IPS-18a (cell line): ENCODE results near the gene CEP89.
"Not testable (repeated sequence)": the region's sequence is repeated elsewhere in the genome, so short reads cannot be mapped to it uniquely, and the experiment has no call there.

Experiments used
- H3K27ac ChIP-seq: one replicate; pipeline ENCODE4 v1.5.1; 2013; ENCODE audit warnings: low read length
- H3K27me3 ChIP-seq: one replicate; pipeline ENCODE4 v1.6.1; 2013; ENCODE audit warnings: mild to moderate bottlenecking, low read length; ENCODE audit not compliant: control insufficient read depth, insufficient read depth
- H3K36me3 ChIP-seq: one replicate; pipeline ENCODE4 v1.6.1; 2013; ENCODE audit warnings: low read depth, low read length; ENCODE audit not compliant: control insufficient read depth
- H3K4me1 ChIP-seq: one replicate; pipeline ENCODE4 v1.6.1; 2013; ENCODE audit warnings: low read depth, low read length; ENCODE audit not compliant: control insufficient read depth
- H3K4me3 ChIP-seq: one replicate; pipeline ENCODE4 v1.5.1; 2013; ENCODE audit warnings: low read length
- H3K9ac ChIP-seq: one replicate; pipeline ENCODE4 v1.6.1; 2013; ENCODE audit warnings: mild to moderate bottlenecking, low read length, moderate library complexity
- H3K9me3 ChIP-seq: one replicate; pipeline ENCODE4 v1.6.1; 2013; ENCODE audit warnings: low read depth, low read length; ENCODE audit not compliant: control insufficient read depth

Gene CEP89

GRCh38 chr19:32876236-32876918 is 95.4 kb downstream of the CEP89 start:
- Histone ChIP-seq H3K36me3 (no peaks in the 10 kb centered on the region), H3K27me3 (no peaks in the 10 kb centered on the region), H3K4me3 (no peak overlapping the region), H3K9me3 (no peaks in the 10 kb centered on the region), H3K27ac (no peak overlapping the region), H3K4me1 (no peaks in the 10 kb centered on the region), H3K9ac (no peak overlapping the region)

DNA sequence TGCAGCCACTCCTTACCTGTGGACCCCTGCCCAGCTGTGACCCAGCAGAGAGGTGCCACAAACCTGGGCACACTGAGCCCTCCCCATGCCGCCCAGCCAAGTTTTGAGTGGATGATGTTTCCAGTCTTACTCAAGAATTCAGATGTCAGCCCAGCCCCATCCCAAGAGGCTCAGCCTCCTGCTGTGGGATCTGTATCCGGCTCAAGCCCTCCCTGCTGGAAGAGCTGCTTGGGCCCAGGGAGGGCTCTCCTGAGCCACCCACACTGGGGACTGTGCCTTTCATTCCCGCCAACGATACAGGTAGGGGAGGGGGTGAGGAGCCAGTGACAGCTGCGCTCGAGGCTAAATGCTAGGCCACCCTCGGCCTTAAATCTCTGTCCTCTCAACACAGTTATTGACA is 96.3 kb downstream of the CEP89 start:
- Histone ChIP-seq H3K27me3 (no peaks in the 10 kb centered on the region), H3K27ac (no peak overlapping the region), H3K4me1 (no peaks in the 10 kb centered on the region), H3K9me3 (no peaks in the 10 kb centered on the region), H3K4me3 (no peak overlapping the region), H3K9ac (no peak overlapping the region), H3K36me3 (no peaks in the 10 kb centered on the region)

DNA sequence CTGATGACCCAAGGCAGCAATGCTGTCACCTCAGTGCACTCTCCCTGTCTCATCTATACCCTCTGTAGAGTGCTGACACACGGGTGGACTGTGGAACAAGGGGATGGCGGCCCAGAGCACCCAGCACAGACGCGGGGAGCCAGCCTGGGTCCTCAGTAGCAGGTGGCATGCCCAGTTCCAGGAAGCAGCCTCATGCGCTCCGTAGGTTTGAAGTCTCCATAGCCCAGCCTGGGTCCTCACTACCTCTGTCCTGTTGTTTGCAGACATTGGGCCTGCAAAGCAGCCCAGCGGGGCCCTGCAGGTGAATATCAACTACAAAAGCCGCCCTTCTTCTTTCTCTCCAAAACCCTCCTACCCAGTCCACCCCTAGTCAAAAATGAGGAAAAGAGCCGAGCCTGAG is 97.2 kb downstream of the CEP89 start:
- Histone ChIP-seq H3K36me3 (no peaks in the 10 kb centered on the region), H3K9ac (no peak overlapping the region), H3K9me3 (no peaks in the 10 kb centered on the region), H3K4me3 (no peak overlapping the region), H3K27me3 (no peaks in the 10 kb centered on the region), H3K4me1 (peaks cover 6% of the 10 kb centered on the region), H3K27ac (no peak overlapping the region)

- peaks cover 7% of the 10 kb centered on the region for H3K4me1 ChIP-seq
- H3K9ac ChIP-seq: no peak overlapping the region
- H3K27me3 ChIP-seq: no peaks in the 10 kb centered on the region
- H3K9me3 ChIP-seq: no peaks in the 10 kb centered on the region
- no peak overlapping the region for H3K4me3 ChIP-seq
- no peaks in the 10 kb centered on the region for H3K36me3 ChIP-seq
- no peak overlapping the region for H3K27ac ChIP-seq
Measured at GRCh38 chr19:32873247-32873959, 98.4 kb downstream of the CEP89 start.

DNA sequence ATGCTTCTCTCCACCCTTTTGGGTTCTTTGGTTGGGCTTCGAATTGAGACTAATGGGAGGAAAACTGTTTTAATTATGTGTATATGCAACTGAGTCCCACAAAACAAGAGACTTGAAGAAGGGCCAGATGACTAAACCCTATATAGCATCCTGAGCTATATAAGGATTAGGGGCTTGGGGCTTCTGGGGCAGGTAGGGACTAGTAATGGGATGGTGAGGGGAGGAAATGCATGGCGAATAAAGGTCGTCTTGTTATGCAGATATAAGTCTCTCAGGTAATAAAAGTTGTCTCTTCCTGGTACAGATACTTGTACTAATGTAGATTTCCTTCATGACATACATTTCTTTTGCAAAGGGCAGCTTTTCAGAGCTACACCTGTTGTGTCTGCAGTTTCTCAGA is 99.4 kb downstream of the CEP89 start:
- Histone ChIP-seq H3K9ac (no peak overlapping the region), H3K36me3 (no peaks in the 10 kb centered on the region), H3K9me3 (no peaks in the 10 kb centered on the region), H3K27ac (no peak overlapping the region), H3K4me1 (peaks cover 7% of the 10 kb centered on the region), H3K27me3 (no peaks in the 10 kb centered on the region), H3K4me3 (no peak overlapping the region)

DNA sequence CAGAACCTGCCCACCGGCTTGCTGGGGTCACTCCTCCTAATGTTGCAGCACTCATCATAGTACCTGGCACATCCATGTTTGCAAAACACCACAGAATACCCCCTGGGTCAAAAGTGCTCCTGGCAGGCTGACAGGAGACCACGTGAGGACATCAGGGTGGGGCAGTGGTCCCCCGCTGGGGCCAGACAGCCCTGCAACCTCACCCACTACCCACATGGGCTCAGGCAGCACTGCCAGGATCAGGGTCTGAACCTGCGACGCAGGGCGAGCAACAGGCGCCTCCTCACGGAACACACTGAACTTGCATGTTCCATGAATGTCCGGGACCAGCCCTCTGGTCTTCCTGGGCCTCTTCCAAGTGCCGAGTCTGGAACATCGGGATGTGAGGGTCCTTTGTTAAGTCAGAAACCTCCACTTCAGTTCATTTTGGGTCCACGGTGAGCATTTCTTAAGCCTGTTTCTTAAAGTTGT is 100.7 kb downstream of the CEP89 start:
- Histone ChIP-seq H3K4me1 (peaks cover 7% of the 10 kb centered on the region), H3K27ac (no peak overlapping the region), H3K9me3 (no peaks in the 10 kb centered on the region), H3K4me3 (no peak overlapping the region), H3K9ac (no peak overlapping the region), H3K36me3 (no peaks in the 10 kb centered on the region), H3K27me3 (no peaks in the 10 kb centered on the region)

GRCh38 chr19:32869966-32870573 is 101.7 kb downstream of the CEP89 start:
- Histone ChIP-seq H3K4me3 (no peak overlapping the region), H3K9me3 (no peaks in the 10 kb centered on the region), H3K9ac (no peak overlapping the region), H3K27me3 (no peaks in the 10 kb centered on the region), H3K36me3 (no peaks in the 10 kb centered on the region), H3K4me1 (peaks cover 7% of the 10 kb centered on the region), H3K27ac (no peak overlapping the region)

DNA sequence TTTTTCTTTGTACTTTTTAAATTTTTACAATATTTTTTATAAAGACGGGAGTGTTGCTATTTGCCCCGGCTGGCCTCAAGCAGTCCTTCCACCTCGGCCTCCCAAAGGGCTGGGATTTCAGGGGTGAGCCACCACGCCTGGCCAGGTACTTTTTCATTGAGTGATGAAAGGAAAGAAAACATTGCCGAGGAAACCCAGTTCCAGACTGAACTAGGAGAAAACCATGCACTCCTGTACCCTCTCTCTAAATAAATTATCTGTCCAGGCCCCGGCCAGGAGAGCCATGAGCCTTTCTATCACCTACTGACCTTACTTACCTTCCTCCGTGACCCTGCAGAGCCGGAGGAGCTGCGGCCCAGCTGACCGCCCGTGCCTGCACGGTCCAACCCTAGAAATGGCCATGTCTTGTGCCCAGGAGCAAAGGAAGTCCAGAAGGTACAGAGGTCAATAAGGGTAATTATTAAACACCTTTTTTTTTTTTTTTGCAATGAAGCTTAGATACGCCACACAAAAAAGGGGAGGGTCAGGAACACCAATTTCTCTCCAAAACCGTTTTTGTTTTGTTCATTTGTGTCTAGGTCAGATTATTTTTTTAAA is 102.3 kb downstream of the CEP89 start, which contains the start of gene SLC7A9:
TSS of gene SLC7A9 (minus strand) at position 399 of the 597 bp plus-strand sequence. CDS start 1,233 bp downstream, outside the sequence.
- H3K36me3 ChIP-seq: no peaks in the 10 kb centered on the region
- no peaks in the 10 kb centered on the region for H3K9me3 ChIP-seq
- peaks cover 7% of the 10 kb centered on the region for H3K4me1 ChIP-seq
- no peaks in the 10 kb centered on the region for H3K27me3 ChIP-seq
- H3K4me3 ChIP-seq: no peak within 1 kb of the TSS
- H3K27ac ChIP-seq: no peak within 1 kb of the TSS
- H3K9ac ChIP-seq: no peak within 1 kb of the TSS

DNA sequence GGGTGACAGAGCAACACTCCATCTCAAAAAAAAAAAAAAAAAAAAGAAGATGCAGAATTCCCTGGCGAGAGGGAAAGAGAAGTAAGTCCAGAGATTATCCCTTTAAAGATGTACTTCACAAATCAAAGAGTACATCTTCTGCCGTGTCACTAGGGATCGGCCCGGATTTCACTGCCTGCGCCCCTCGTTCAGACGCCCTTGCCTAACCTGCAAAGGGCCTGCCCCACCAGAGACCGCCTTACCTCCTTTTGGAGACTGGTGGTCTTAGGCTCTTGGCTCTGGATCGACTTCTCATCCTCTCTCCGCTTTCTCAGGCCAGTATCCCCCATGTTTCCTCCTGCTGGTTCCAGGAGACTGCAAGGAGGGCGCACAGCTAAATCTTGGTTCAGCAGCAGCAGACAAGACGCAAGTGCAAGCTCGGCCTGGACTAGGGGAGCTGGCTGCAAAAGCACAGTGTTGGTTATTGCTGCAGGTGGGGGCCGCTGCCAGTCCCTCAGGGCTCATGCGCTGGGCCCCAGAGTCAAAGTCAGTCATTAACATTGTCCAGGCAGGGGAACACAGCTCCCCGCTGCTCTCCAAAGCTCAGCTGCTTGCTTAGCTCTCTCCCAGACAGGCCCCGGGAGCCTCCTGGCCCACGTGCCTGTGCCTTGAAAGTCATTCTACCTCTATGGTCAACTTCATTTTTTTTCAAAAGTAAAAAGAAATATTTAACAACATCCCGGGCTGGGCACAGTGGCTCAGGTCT is 103.4 kb downstream of the CEP89 start:
- H3K27me3 ChIP-seq: no peaks in the 10 kb centered on the region
- no peaks in the 10 kb centered on the region for H3K9me3 ChIP-seq

DNA sequence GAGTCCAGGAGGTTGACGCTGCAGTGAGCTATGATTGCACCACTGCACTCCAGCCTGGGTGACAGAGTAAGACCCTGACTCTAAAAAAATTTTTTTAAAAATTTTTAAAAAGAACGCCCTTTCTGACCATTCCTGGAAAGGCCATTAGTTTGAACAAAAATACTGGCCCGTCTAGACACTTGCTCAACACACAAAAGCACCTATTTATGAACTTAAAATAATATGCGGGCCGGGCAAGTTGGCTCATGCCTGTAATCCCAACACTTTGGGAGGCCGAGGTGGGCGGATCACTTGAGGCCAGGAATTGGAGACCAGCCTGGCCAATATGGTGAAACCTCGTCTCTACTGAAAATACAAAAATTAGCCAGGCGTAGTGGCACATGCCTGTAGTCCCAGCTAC is 104.3 kb downstream of the CEP89 start:
- not testable (repeated sequence) for H3K9me3 ChIP-seq, H3K4me1 ChIP-seq, H3K27ac ChIP-seq

More for the DNA sequence above, 103.4 kb downstream of the CEP89 start:
- H3K4me3 ChIP-seq: no peak overlapping the region
- H3K4me1 ChIP-seq: peaks cover 7% of the 10 kb centered on the region
- no peaks in the 10 kb centered on the region for H3K36me3 ChIP-seq
- no peak overlapping the region for H3K9ac ChIP-seq
- H3K27ac ChIP-seq: no peak overlapping the region

More for the DNA sequence above, 104.3 kb downstream of the CEP89 start:
- H3K27me3 ChIP-seq, H3K36me3 ChIP-seq, H3K4me3 ChIP-seq, H3K9ac ChIP-seq: not testable (repeated sequence)
